ENCODE data around the gene ERCC6L2. TPM values are rescaled to one million over a fixed set of nuclear protein-coding genes. Genes with fewer than 3 reads are reported as not detected.

The ERCC6L2 gene
- total RNA-seq, 1 experiment from 2014 or later: 39.2 TPM

- no peak for TF ChIP-seq ELF1 (IDR thresholded peaks at IDR 0.05; ENCODE audit: borderline replicate concordance, low read depth)
- no peak for TF ChIP-seq SRF (IDR thresholded peaks at IDR 0.05; ENCODE audit: low read depth)
- no peak for TF ChIP-seq SIN3A (IDR thresholded peaks at IDR 0.05; ENCODE audit: low read depth)
- TF ChIP-seq SP1 (IDR thresholded peaks at IDR 0.05; ENCODE audit: low read depth): no peak
- no peak for TF ChIP-seq RAD21 (IDR thresholded peaks at IDR 0.05; ENCODE audit: low read depth)
- TF ChIP-seq CBX3 (IDR thresholded peaks at IDR 0.05; ENCODE audit: low read depth): no peak
- no peak for TF ChIP-seq MAX (IDR thresholded peaks at IDR 0.05)
- TF ChIP-seq CTCF (IDR thresholded peaks at IDR 0.05 in 2 of 3, conservative IDR thresholded peaks at IDR 0.05 in 1 of 3; ENCODE audit: borderline replicate concordance in 1 of 3, insufficient read depth in 1 of 3, low read depth in 2 of 3, low read length in 2 of 3): no peak
- no peak for TF ChIP-seq FOSL1 (IDR thresholded peaks at IDR 0.05; ENCODE audit: low read depth)
These were observed 134.4 kb downstream of the ERCC6L2 start (continued) for GRCh38 chr9:96009690-96010472.

GRCh38 chr9:96014078-96014477 is 138.6 kb downstream of the ERCC6L2 start:
- no TSS peak for BruUV-seq (replicated peaks)
- no peak for TF ChIP-seq FOSL1 (IDR thresholded peaks at IDR 0.05; ENCODE audit: low read depth)
- TF ChIP-seq JUND (IDR thresholded peaks at IDR 0.05): no peak
- no peak for TF ChIP-seq ZFX (IDR thresholded peaks at IDR 0.05)
- TF ChIP-seq EZH2 (IDR thresholded peaks at IDR 0.05): no peak
- TF ChIP-seq CBX3 (IDR thresholded peaks at IDR 0.05; ENCODE audit: low read depth): no peak
- TF ChIP-seq CEBPB (IDR thresholded peaks at IDR 0.05; ENCODE audit: low read depth): no peak
- Histone ChIP-seq H3K27ac (ENCODE audit: low read depth, low read length) (no peak overlapping the region), H3K9me3 (ENCODE audit: control insufficient read depth in 1 of 2, insufficient read depth in 1 of 2, low read depth in 1 of 2, low read length in 2 of 2) (no peaks in the 10 kb centered on the region), H3K9me2 (ENCODE audit: insufficient read depth) (no peaks in the 10 kb centered on the region), H3K27me3 (ENCODE audit: insufficient read depth, low read length) (no peaks in the 10 kb centered on the region), H3K4me2 (ENCODE audit: low read length) (no peak overlapping the region), H3K9ac (ENCODE audit: low read length) (no peak overlapping the region), H4K20me1 (ENCODE audit: insufficient read depth) (no peaks in the 10 kb centered on the region), H3K4me3 (replicated peaks in 1 of 2; ENCODE audit: low read depth in 1 of 2, low read length in 2 of 2) (no peak overlapping the region), H3K79me2 (ENCODE audit: insufficient read depth, low read length) (no peaks in the 10 kb centered on the region), H3K36me3 (ENCODE audit: control insufficient read depth in 1 of 2, insufficient read depth in 2 of 2, low read length in 2 of 2) (no peaks in the 10 kb centered on the region), H2AFZ (ENCODE audit: low read depth, low read length, poor library complexity, severe bottlenecking) (no peak overlapping the region), H3K4me1 (ENCODE audit: control insufficient read depth in 1 of 2, insufficient read depth in 2 of 2, low read length in 2 of 2) (no peaks in the 10 kb centered on the region)
- CTCF ChIA-PET: no interaction called here
- DNase-seq (ENCODE audit: low read depth, low spot score) (no peak), ATAC-seq (no peak)
- intact Hi-C loops (cut with micrococcal nuclease): no loop called here
- RAD21 ChIA-PET (ENCODE audit: low non-redundant PET in 1 of 2, low total read pairs in 2 of 2, uncharacterized antibody in 2 of 2, unreplicated experiment in 2 of 2): no interaction called here
- POLR2A ChIA-PET: no interaction called here
